T-cell (primary cell): Measurements from ENCODE around the gene SVOPL. TPM values are rescaled to one million over a fixed set of nuclear protein-coding genes. Genes with fewer than 3 reads are reported as not detected.

Experiments used
- ATAC-seq, 4 experiments: fragments of 200-7000 bp in 3 of 4; fragments of 150-1000 bp in 1 of 4; cut with Tn5 transposase; replicated peaks in 1 of 4; 1 replicate in 3 of 4; 2 replicates in 1 of 4; pipeline ENCODE4 v1.10.0; 2021; ENCODE audit warnings: moderate library complexity in 3 of 4, mild to moderate bottlenecking in 2 of 4, moderate number of reproducible peaks in 1 of 4
- CTCF ChIA-PET, 2 donors: fragments of 300-600 bp; sonication (Branson Sonifier 250); formaldehyde crosslinking; loops; one replicate each; lab custom pipeline; 2022; ENCODE audit warnings: antibody characterized with exemption in 2 of 2; lab: Charles Lee
- POLR2A ChIA-PET, 2 donors: fragments of 300-600 bp; sonication (Branson Sonifier 250); formaldehyde crosslinking; loops; one replicate each; lab custom pipeline; 2022; ENCODE audit warnings: antibody characterized with exemption in 2 of 2; lab: Charles Lee
- DNase-seq, 35 experiments: peaks; one replicate each; pipeline versions ENCODE4 v3.0.0 to v3.0.0-alpha.2; 2013 to 2023
- H3K27ac ChIP-seq: one replicate; pipeline ENCODE4 v1.5.1; 2013; ENCODE audit warnings: low read length
- H3K27me3 ChIP-seq, 2 experiments: replicated peaks in 1 of 2; 1 replicate in 1 of 2; 2 replicates in 1 of 2; pipeline versions ENCODE4 v1.6.1 to v1.7.0; 2013; ENCODE audit warnings: low read length in 1 of 2, mixed read lengths in 1 of 2; ENCODE audit not compliant: control insufficient read depth in 2 of 2, insufficient read depth in 2 of 2; ENCODE audit errors: extremely low read depth in 1 of 2
- H3K36me3 ChIP-seq, 2 donors: 1 replicate in 1 of 2; 2 replicates in 1 of 2; pipeline versions ENCODE4 v1.6.1 to v1.7.0; 2013; ENCODE audit warnings: low read length in 1 of 2; ENCODE audit not compliant: control insufficient read depth in 2 of 2, insufficient read depth in 1 of 2; ENCODE audit errors: extremely low read depth in 1 of 2
- H3K4me1 ChIP-seq, 2 experiments: 1 replicate in 1 of 2; 2 replicates in 1 of 2; pipeline versions ENCODE4 v1.6.1 to v1.7.0; 2013; ENCODE audit warnings: low read length in 2 of 2, mixed read lengths in 1 of 2; ENCODE audit not compliant: insufficient read depth in 2 of 2, control insufficient read depth in 1 of 2; ENCODE audit errors: extremely low read depth in 1 of 2
- H3K4me3 ChIP-seq, 2 donors: 1 replicate in 1 of 2; 2 replicates in 1 of 2; pipeline versions ENCODE4 v1.5.1 to v1.7.0; 2013; ENCODE audit warnings: mild to moderate bottlenecking in 2 of 2, low read length in 1 of 2, moderate library complexity in 1 of 2; ENCODE audit not compliant: control insufficient read depth in 1 of 2; ENCODE audit errors: extremely low read depth in 1 of 2
- H3K9me3 ChIP-seq: 2 replicates; pipeline ENCODE4 v1.7.0; 2013
- H3K27ac Mint-ChIP-seq, 2 donors: one replicate each; pipeline ENCODE4 v1.8.0; 2020 to 2021; ENCODE audit warnings: mild to moderate bottlenecking in 2 of 2, mixed read lengths in 2 of 2
- H3K27me3 Mint-ChIP-seq, 2 donors: one replicate each; pipeline ENCODE4 v1.8.0; 2021 to 2022; ENCODE audit warnings: mixed read lengths in 2 of 2
- H3K36me3 Mint-ChIP-seq: one replicate; pipeline ENCODE4 v1.8.0; 2021; ENCODE audit warnings: mixed read lengths
- H3K4me1 Mint-ChIP-seq, 3 donors: one replicate each; pipeline ENCODE4 v1.8.0; 2020 to 2022; ENCODE audit warnings: mixed read lengths in 3 of 3, mild to moderate bottlenecking in 1 of 3
- H3K4me3 Mint-ChIP-seq, 3 donors: one replicate each; pipeline ENCODE4 v1.8.0; 2020 to 2022; ENCODE audit warnings: mild to moderate bottlenecking in 3 of 3, mixed read lengths in 3 of 3, moderate library complexity in 3 of 3
- H3K9me3 Mint-ChIP-seq, 3 donors: one replicate each; pipeline ENCODE4 v1.8.0; 2020 to 2022; ENCODE audit warnings: mixed read lengths in 3 of 3
- WGBS: methylation state at CpG from one replicate; pipeline ENCODE4 v1.1.5; 2013; ENCODE audit warnings: missing lambda C conversion rate; ENCODE audit not compliant: insufficient coverage; 5-methylcytosine and 5-hydroxymethylcytosine counted together
- total RNA-seq, 35 experiments: library from RNA in 6 of 35; stranded (reverse) in 6 of 35; fragments of 120-200 nt in 1 of 35; gene quantifications; one replicate each; pipeline versions ENCODE4 v1.2.1 to v1.2.4 and lab custom pipeline; 2013 to 2026

SVOPL gene
- total RNA-seq, 5 donors from 2014 or later (not counting 1 experiment from before 2014, with no cell fraction given): 1.2 TPM; not detected in 4

- ATAC-seq: no peak
Measured at GRCh38 chr7:138546064-138546619, 155.0 kb downstream of the SVOPL start.

GRCh38 chr7:138545123-138545522 is 156.0 kb downstream of the SVOPL start:
- no peak overlapping the region for H3K4me3 ChIP-seq
- no peaks in the 10 kb centered on the region for H3K4me1 ChIP-seq
- Mint-ChIP-seq H3K27me3 (no peaks in the 10 kb centered on the region), H3K27ac (no peak overlapping the region), H3K9me3 (peaks cover 7 to 17% (median 8%) of the 10 kb centered on the region in 3 donors), H3K4me1 (peaks cover 0 to 6% (median 5%) of the 10 kb centered on the region in 3 donors), H3K36me3 (peaks cover 74% of the 10 kb centered on the region), H3K4me3 (no peak overlapping the region)
- WGBS: 97% methylated on average over 4 of the region's 6 CpGs
- DNase-seq: no peak
- H3K36me3 ChIP-seq: peaks cover 13 to 26% of the 10 kb centered on the region in 2 donors
- ChIA-PET CTCF (no interaction called here), POLR2A (no interaction called here)
- no peak for ATAC-seq
- peaks cover 2% of the 10 kb centered on the region for H3K9me3 ChIP-seq
- no peaks in the 10 kb centered on the region for H3K27me3 ChIP-seq
- H3K27ac ChIP-seq: no peak overlapping the region

More at GRCh38 chr7:138546064-138546619, 155.0 kb downstream of the SVOPL start:
- POLR2A ChIA-PET: no interaction called here
- peaks cover 2% of the 10 kb centered on the region for H3K9me3 ChIP-seq
- no peaks in the 10 kb centered on the region for H3K27me3 ChIP-seq
- WGBS: 95% methylated on average over 4 of the region's 5 CpGs
- no peak overlapping the region for H3K27ac Mint-ChIP-seq
- H3K4me1 Mint-ChIP-seq: peaks cover 0 to 6% (median 5%) of the 10 kb centered on the region in 3 donors
- no peak overlapping the region for H3K27ac ChIP-seq
- no peak overlapping the region for H3K4me3 Mint-ChIP-seq
- H3K36me3 ChIP-seq: peaks cover 10 to 31% of the 10 kb centered on the region in 2 donors
- peaks cover 77% of the 10 kb centered on the region for H3K36me3 Mint-ChIP-seq
- no peaks in the 10 kb centered on the region for H3K4me1 ChIP-seq
- H3K4me3 ChIP-seq: no peak overlapping the region
- DNase-seq: no peak
- CTCF ChIA-PET: no interaction called here
- peaks cover 9 to 19% (median 13%) of the 10 kb centered on the region in 3 donors for H3K9me3 Mint-ChIP-seq
- H3K27me3 Mint-ChIP-seq: no peaks in the 10 kb centered on the region

Other genes starting within 250 kb of the SVOPL start
- gene TRIM24, start 241.1 kb downstream of the SVOPL start, total RNA-seq: 10 to 100 TPM; 16.0 to 18.9 (median 17.1) TPM
- gene TMEM213, start 96.6 kb upstream of the SVOPL start, total RNA-seq: not detected
- not detected for gene ATP6V0A4, start 96.8 kb upstream of the SVOPL start, total RNA-seq